HepG2 (cell line): Measurements from ENCODE around the gene ATP6V1C2. TPM values are rescaled to one million over a fixed set of nuclear protein-coding genes. Genes with fewer than 3 reads are reported as not detected.
A peak's percentile ranks its signal among the peaks of the same experiment; 100 is the strongest.

Source experiments
- ARHGAP35 ChIP-seq: sonication (generic); formaldehyde crosslinking; IDR thresholded peaks from 2 replicates; pipeline ENCODE4 v1.9.0; 2022; ENCODE audit warnings: mild to moderate bottlenecking, inconsistent platforms, moderate library complexity, missing genetic modification reagents, borderline replicate concordance
- CSRNP2 ChIP-seq: sonication (generic); formaldehyde crosslinking; conservative IDR thresholded peaks from 2 replicates; pipeline ENCODE4 v1.8.0; 2022; ENCODE audit warnings: low read depth, missing genetic modification reagents
- HHEX ChIP-seq: IDR thresholded peaks from 2 replicates; pipeline ENCODE4 v1.6.1; 2016; ENCODE audit warnings: control low read depth
- HNF4A ChIP-seq: sonication (generic); formaldehyde crosslinking; IDR thresholded peaks from 2 replicates; pipeline ENCODE4 v1.4.0; 2020; ENCODE audit warnings: missing genetic modification reagents
- ISL2 ChIP-seq: sonication (generic); formaldehyde crosslinking; IDR thresholded peaks from 2 replicates; pipeline ENCODE4 v1.5.0; 2020; ENCODE audit warnings: missing genetic modification reagents
- MEIS1 ChIP-seq: sonication (generic); formaldehyde crosslinking; IDR thresholded peaks from 2 replicates; pipeline ENCODE4 v1.9.0; 2021; ENCODE audit warnings: mild to moderate bottlenecking, missing genetic modification reagents, moderate library complexity, borderline replicate concordance
- MLX ChIP-seq: IDR thresholded peaks from 2 replicates; pipeline ENCODE4 v1.6.1; 2016
- MXI1 ChIP-seq: IDR thresholded peaks from 3 replicates; pipeline ENCODE4 v1.6.1; 2012; ENCODE audit warnings: low read depth, low read length, inconsistent platforms, borderline replicate concordance
- NBN ChIP-seq: fragments of 450-650 bp; conservative IDR thresholded peaks from 2 replicates; pipeline ENCODE4 v1.6.1; 2017
- NONO ChIP-seq, 2 experiments: fragments of 450-650 bp in 1 of 2; sonication (generic) in 1 of 2; formaldehyde crosslinking in 1 of 2; IDR thresholded peaks in 1 of 2; conservative IDR thresholded peaks in 1 of 2; 2 replicates each; pipeline versions ENCODE4 v1.6.1 to v1.8.0; 2017 to 2022; ENCODE audit warnings: mild to moderate bottlenecking in 1 of 2, missing genetic modification reagents in 1 of 2, moderate library complexity in 1 of 2
- ONECUT2 ChIP-seq: sonication (generic); formaldehyde crosslinking; IDR thresholded peaks from 2 replicates; pipeline ENCODE4 v1.4.0; 2020; ENCODE audit warnings: missing genetic modification reagents
- SMARCC2 ChIP-seq: fragments of 450-650 bp; IDR thresholded peaks from 2 replicates; pipeline ENCODE4 v1.6.1; 2017; ENCODE audit warnings: antibody characterized with exemption, mild to moderate bottlenecking
- SRSF1 ChIP-seq: fragments of 200-400 bp; formaldehyde crosslinking; optimal IDR thresholded peaks from 2 replicates; pipeline ENCODE3; 2017; ENCODE audit warnings: mild to moderate bottlenecking, low read depth, low read length, moderate library complexity
- YEATS2 ChIP-seq: sonication (generic); formaldehyde crosslinking; IDR thresholded peaks from 2 replicates; pipeline ENCODE4 v1.4.0; 2020; ENCODE audit warnings: missing genetic modification reagents, borderline replicate concordance
- ZBED4 ChIP-seq: sonication (generic); formaldehyde crosslinking; IDR thresholded peaks from 2 replicates; pipeline ENCODE4 v1.4.0; 2020; ENCODE audit warnings: missing genetic modification reagents, borderline replicate concordance
- ZNF3 ChIP-seq: IDR thresholded peaks from 2 replicates; pipeline ENCODE4 v1.7.0; 2017; ENCODE audit warnings: inconsistent platforms
- ZNF431 ChIP-seq: sonication (generic); formaldehyde crosslinking; IDR thresholded peaks from 2 replicates; pipeline ENCODE4 v1.9.0; 2022; ENCODE audit warnings: missing genetic modification reagents, low read depth, mild to moderate bottlenecking, borderline replicate concordance
- ZNF432 ChIP-seq: sonication (generic); formaldehyde crosslinking; IDR thresholded peaks from 2 replicates; pipeline ENCODE4 v1.5.0; 2020; ENCODE audit warnings: missing genetic modification reagents, mild to moderate bottlenecking, borderline replicate concordance
- ZNF563 ChIP-seq: sonication (generic); formaldehyde crosslinking; IDR thresholded peaks from 2 replicates; pipeline ENCODE4 v1.8.0; 2022; ENCODE audit warnings: mild to moderate bottlenecking, moderate library complexity, missing genetic modification reagents
- polyA plus RNA-seq, 8 experiments: library from polyadenylated mRNA; depleted of rRNA in 3 of 8; stranded (reverse) in 7 of 8; unstranded in 1 of 8; fragments of >200 nt; fragmentation: Illumina TruSeq in 4 of 8; extraction: Trizol in 4 of 8; gene quantifications; 2 replicates each; pipeline versions ENCODE4 v1.2.1 to v1.2.3, GENCODE V29; 2011 to 2016; ENCODE audit warnings: low read depth in 4 of 8, missing spikeins in 1 of 8, mixed read lengths in 1 of 8; ENCODE audit not compliant: insufficient read depth in 1 of 8
- total RNA-seq, 5 experiments: library from RNA; depleted of rRNA; stranded (reverse); fragments of >200 nt; fragmentation: Illumina TruSeq; extraction: Trizol; gene quantifications; 2 replicates each; pipeline ENCODE4 v1.2.3, GENCODE V29; 2016; ENCODE audit warnings: low read depth in 1 of 5
- TF ChIP-seq, protein P1 (sequence below), 2 experiments: fragments of 450-650 bp in 1 of 2; sonication (generic) in 1 of 2; formaldehyde crosslinking; IDR thresholded peaks; 2 replicates each; pipeline versions ENCODE4 v1.5.0 to v1.8.0; 2020 to 2022; ENCODE audit warnings: mild to moderate bottlenecking in 1 of 2, missing genetic modification reagents in 1 of 2
- TF ChIP-seq, protein P2 (sequence below): sonication (generic); formaldehyde crosslinking; IDR thresholded peaks from 2 replicates; pipeline ENCODE4 v1.4.0; 2020; ENCODE audit warnings: mild to moderate bottlenecking, missing genetic modification reagents

ATP6V1C2 gene
- total and polyA plus RNA-seq, 2 of the 13 experiments (the other 11 are each of a cell fraction or from before 2014, with no cell fraction given), result 0.04 to 0.29 TPM

- no peak for TF ChIP-seq ZBED4 (CRISPR knock-in tag)
- no peak for TF ChIP-seq MEIS1 (CRISPR knock-in tag)
- no peak for TF ChIP-seq ZNF3 (CRISPR knock-in tag)
- TF ChIP-seq SRSF1, result no peak
- TF ChIP-seq ZNF432 (CRISPR knock-in tag), result no peak
- TF ChIP-seq ARHGAP35 (CRISPR knock-in tag), result no peak
- TF ChIP-seq, protein P1, sequence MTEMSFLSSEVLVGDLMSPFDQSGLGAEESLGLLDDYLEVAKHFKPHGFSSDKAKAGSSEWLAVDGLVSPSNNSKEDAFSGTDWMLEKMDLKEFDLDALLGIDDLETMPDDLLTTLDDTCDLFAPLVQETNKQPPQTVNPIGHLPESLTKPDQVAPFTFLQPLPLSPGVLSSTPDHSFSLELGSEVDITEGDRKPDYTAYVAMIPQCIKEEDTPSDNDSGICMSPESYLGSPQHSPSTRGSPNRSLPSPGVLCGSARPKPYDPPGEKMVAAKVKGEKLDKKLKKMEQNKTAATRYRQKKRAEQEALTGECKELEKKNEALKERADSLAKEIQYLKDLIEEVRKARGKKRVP (CRISPR knock-in tag; IDR thresholded peaks at IDR 0.05), result no peak
- TF ChIP-seq SMARCC2, result no peak
- no peak for TF ChIP-seq NONO (IDR thresholded peaks at IDR 0.05)
- TF ChIP-seq NONO (CRISPR knock-in tag; conservative IDR thresholded peaks at IDR 0.05), result no peak; the same call in 1 of the 2 replicates
- TF ChIP-seq NBN, result no peak
- TF ChIP-seq ZNF431 (CRISPR knock-in tag), result no peak
- TF ChIP-seq HHEX, result no peak
- TF ChIP-seq ISL2 (CRISPR knock-in tag), result no peak
- TF ChIP-seq, protein P2, sequence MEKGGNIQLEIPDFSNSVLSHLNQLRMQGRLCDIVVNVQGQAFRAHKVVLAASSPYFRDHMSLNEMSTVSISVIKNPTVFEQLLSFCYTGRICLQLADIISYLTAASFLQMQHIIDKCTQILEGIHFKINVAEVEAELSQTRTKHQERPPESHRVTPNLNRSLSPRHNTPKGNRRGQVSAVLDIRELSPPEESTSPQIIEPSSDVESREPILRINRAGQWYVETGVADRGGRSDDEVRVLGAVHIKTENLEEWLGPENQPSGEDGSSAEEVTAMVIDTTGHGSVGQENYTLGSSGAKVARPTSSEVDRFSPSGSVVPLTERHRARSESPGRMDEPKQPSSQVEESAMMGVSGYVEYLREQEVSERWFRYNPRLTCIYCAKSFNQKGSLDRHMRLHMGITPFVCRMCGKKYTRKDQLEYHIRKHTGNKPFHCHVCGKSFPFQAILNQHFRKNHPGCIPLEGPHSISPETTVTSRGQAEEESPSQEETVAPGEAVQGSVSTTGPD (CRISPR knock-in tag), result no peak
- TF ChIP-seq HNF4A (CRISPR knock-in tag), result peak; percentile 38
- no peak for TF ChIP-seq MXI1
- no peak for TF ChIP-seq YEATS2 (CRISPR knock-in tag)
- no peak for TF ChIP-seq ZNF563 (CRISPR knock-in tag)
- no peak for TF ChIP-seq CSRNP2 (CRISPR knock-in tag)
- TF ChIP-seq ONECUT2 (CRISPR knock-in tag), result no peak
- TF ChIP-seq MLX (CRISPR knock-in tag), result no peak
These were observed 93.3 kb downstream of the ATP6V1C2 start (continued) for GRCh38 chr2:10814571-10815331.
